ENCODE results near the gene PID1. TPM values are rescaled to one million over a fixed set of nuclear protein-coding genes. Genes with fewer than 3 reads are reported as not detected.

The PID1 gene
- total RNA-seq, 4 donors from 2014 or later, result 1.0 to 33.0 (median 8.4) TPM

- WGBS, 2 donors, result 36 to 38% methylated on average over 3 of the region's 3 CpGs
These were observed 29.7 kb upstream of the PID1 start for GRCh38 chr2:229300790-229301189.

GRCh38 chr2:229300371-229300770 lies 29.3 kb upstream of the PID1 start:
- H3K27me3 ChIP-seq, result peaks cover 0 to 18% (median 0%) of the 10 kb centered on the region in 4 donors
- H3K4me3 ChIP-seq, result no peak overlapping the region
- no peaks in the 10 kb centered on the region for H3K4me1 ChIP-seq
- intact Hi-C loops (cut with DNase I), result no loop called here
- DNase-seq, result no peak
- H3K27ac ChIP-seq, result peak overlapping the region in 2 of 4 donors; percentile 1 to 3
- no peaks in the 10 kb centered on the region for H3K9me3 ChIP-seq
- no peak for TF ChIP-seq POLR2A (IDR thresholded peaks at IDR 0.05)
- TF ChIP-seq, protein P1, sequence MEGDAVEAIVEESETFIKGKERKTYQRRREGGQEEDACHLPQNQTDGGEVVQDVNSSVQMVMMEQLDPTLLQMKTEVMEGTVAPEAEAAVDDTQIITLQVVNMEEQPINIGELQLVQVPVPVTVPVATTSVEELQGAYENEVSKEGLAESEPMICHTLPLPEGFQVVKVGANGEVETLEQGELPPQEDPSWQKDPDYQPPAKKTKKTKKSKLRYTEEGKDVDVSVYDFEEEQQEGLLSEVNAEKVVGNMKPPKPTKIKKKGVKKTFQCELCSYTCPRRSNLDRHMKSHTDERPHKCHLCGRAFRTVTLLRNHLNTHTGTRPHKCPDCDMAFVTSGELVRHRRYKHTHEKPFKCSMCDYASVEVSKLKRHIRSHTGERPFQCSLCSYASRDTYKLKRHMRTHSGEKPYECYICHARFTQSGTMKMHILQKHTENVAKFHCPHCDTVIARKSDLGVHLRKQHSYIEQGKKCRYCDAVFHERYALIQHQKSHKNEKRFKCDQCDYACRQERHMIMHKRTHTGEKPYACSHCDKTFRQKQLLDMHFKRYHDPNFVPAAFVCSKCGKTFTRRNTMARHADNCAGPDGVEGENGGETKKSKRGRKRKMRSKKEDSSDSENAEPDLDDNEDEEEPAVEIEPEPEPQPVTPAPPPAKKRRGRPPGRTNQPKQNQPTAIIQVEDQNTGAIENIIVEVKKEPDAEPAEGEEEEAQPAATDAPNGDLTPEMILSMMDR (IDR thresholded peaks at IDR 0.05), result no peak
- 50 to 61% methylated on average over 1 of the region's 1 CpG for WGBS, 2 donors
- no peaks in the 10 kb centered on the region for H3K36me3 ChIP-seq

More at GRCh38 chr2:229300790-229301189, 29.7 kb upstream of the PID1 start:
- Histone ChIP-seq H3K4me3 (no peak overlapping the region), H3K27ac (peak overlapping the region in 2 of 4 donors; percentile 33 to 55), H3K27me3 (peaks cover 0 to 18% (median 0%) of the 10 kb centered on the region in 4 donors), H3K36me3 (no peaks in the 10 kb centered on the region), H3K4me1 (no peaks in the 10 kb centered on the region), H3K9me3 (no peaks in the 10 kb centered on the region)
- TF ChIP-seq, protein P1 (IDR thresholded peaks at IDR 0.05), result no peak
- no peak for TF ChIP-seq POLR2A (IDR thresholded peaks at IDR 0.05)
- no peak for DNase-seq
- intact Hi-C loops (cut with DNase I), result no loop called here

DNA sequence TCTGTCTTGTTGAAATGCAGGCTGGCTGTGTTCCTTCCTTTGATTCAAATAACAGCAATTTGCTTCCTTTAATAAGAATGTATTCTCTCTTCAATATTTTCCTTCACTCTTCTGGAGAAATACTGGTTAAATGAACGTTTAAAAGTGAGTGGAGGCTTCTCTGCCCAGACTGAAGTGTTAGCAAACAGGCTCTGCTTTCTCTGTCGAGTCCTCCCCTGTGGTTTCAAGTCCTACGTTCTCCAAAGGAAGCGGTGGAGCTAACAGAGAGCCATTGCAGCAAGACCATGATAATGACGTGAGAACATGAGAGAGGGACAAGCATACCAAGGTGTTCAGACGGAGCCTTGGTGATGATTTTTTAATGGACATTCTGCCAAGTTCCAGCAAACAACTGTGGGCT lies 26.2 kb upstream of the PID1 start:
- no peak for TF ChIP-seq POLR2A (IDR thresholded peaks at IDR 0.05)
- TF ChIP-seq, protein P1 (IDR thresholded peaks at IDR 0.05), result no peak
- peak overlapping the region in 3 of 4 donors; percentile 1 to 34 (median 2) for H3K27ac ChIP-seq
- H3K4me3 ChIP-seq, result no peak overlapping the region
- intact Hi-C loops (cut with DNase I), result no loop called here
- no peaks in the 10 kb centered on the region for H3K9me3 ChIP-seq
- peaks cover 0 to 25% (median 0%) of the 10 kb centered on the region in 4 donors for H3K27me3 ChIP-seq
- no peak for DNase-seq
- WGBS, 2 donors, result 56 to 64% methylated on average over 6 of the region's 6 CpGs
- no peaks in the 10 kb centered on the region for H3K36me3 ChIP-seq
- H3K4me1 ChIP-seq, result no peaks in the 10 kb centered on the region

DNA sequence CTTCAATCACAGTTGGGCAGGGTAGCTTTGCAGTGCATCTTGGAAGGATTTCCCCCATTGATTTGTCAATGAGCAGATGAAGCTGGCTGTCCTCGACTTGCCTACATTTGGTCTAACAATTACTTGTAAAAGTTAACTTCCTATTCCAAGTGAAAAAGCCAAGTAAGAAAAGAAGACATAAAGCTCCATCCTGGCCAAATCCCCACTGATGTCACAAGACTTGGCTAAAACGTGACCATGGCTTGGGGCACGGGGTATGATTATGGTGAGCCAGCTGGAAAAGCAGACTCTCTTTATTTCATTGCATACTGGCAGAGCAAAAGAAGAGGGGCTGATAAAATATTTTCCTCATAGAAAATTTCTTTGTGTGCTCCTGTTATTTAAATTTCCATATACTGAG lies 25.4 kb upstream of the PID1 start:
- TF ChIP-seq, protein P1 (IDR thresholded peaks at IDR 0.05), result no peak
- Histone ChIP-seq H3K36me3 (no peaks in the 10 kb centered on the region), H3K27me3 (peaks cover 0 to 21% (median 0%) of the 10 kb centered on the region in 4 donors), H3K4me3 (no peak overlapping the region), H3K9me3 (no peaks in the 10 kb centered on the region), H3K4me1 (no peaks in the 10 kb centered on the region), H3K27ac (peak overlapping the region in 1 of 4 donors; percentile 1)
- 57 to 64% methylated on average over 3 of the region's 3 CpGs for WGBS, 2 donors
- intact Hi-C loops (cut with DNase I), result no loop called here
- no peak for DNase-seq

DNA sequence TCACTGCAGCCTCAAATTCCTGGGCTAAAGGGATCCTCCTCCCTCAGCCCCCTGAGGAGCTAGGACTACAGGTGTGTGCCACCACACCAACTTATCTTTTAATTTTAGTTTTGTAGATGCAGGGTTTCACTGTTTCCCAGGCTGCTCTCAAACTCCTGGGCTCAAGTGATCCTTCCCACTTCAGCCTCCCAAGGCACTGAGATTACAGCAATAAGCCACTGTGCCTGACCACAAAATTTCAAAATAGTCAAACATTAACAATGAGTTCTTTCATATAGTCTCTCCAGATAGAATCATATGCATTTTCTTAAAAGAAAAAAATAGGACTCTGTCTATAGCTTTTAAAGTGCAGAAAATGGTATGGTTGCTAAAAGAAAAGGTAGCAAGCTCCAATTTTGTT lies 24.9 kb upstream of the PID1 start:
- no peaks in the 10 kb centered on the region for H3K36me3 ChIP-seq
- TF ChIP-seq POLR2A (IDR thresholded peaks at IDR 0.05), result no peak
- TF ChIP-seq, protein P1 (IDR thresholded peaks at IDR 0.05), result no peak
- intact Hi-C loops (cut with DNase I), result no loop called here
- H3K27me3 ChIP-seq, result peaks cover 0 to 21% (median 0%) of the 10 kb centered on the region in 4 donors
- no peak overlapping the region for H3K4me3 ChIP-seq
- no peaks in the 10 kb centered on the region for H3K4me1 ChIP-seq
- DNase-seq, result no peak
- no peaks in the 10 kb centered on the region for H3K9me3 ChIP-seq
- no peak overlapping the region for H3K27ac ChIP-seq

Data from esophagus squamous epithelium (tissue), 5 donors.